Posterior cingulate gyrus (tissue), 11 donors: ENCODE measurements around the gene PRKCH.

ENCODE experiments used
- DNase-seq, 10 donors: peaks; one replicate each; pipeline versions ENCODE4 v3.0.0 to v3.0.0-alpha.2; 2020 to 2021; ENCODE audit warnings: mixed read lengths in 3 of 10
- intact Hi-C: fragments of 100-400 bp; cut with DNase I; formaldehyde crosslinking; loops from one replicate; pipeline ENCODE4 v1.15.1; 2023

PRKCH gene

DNA sequence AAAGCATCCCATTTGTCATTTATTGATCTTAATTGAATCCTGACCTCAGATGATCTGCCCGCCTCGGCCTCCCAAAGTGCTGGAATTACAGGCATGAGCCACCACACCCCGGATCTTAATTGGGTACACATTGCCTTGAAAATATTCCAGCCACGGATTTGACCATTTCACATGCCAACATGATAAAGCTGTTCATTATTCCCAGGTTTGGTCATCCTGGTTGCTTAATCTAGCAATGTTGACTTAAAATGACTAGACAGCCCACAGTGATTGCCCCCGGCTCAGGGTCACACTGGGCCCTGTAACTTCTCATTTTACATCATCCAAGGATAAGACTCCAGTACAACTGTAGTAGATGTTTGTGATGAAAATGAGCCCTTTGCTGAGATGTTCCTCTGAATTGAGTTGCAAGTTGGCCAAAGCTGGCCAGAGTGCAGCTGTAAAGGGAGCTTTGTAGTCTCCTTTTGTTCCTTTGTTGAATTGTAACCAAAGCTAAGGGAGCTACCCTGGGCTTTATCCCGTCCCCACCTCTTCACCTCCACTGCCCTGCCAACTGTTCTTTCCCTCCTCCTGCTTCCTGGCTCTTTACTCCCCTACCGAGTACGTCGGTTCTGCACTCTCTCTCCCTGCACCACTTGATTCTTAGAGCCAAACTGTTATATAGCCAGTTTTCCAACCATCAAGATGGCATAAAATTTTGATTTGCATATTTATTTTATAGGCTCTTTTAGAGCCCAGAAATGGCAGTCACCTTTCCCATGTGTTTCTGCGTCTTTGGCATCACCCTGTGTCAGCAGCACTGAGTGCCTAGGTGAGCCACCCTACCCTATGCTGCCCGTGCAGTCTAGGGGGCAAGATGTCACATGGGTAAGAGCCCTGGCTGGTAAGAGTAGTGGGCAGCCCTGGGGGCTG, 232.6 kb downstream of the PRKCH start:
- DNase-seq, result peak in 1 of 10 donors; percentile 22
- intact Hi-C loops, result no loop called here

DNA sequence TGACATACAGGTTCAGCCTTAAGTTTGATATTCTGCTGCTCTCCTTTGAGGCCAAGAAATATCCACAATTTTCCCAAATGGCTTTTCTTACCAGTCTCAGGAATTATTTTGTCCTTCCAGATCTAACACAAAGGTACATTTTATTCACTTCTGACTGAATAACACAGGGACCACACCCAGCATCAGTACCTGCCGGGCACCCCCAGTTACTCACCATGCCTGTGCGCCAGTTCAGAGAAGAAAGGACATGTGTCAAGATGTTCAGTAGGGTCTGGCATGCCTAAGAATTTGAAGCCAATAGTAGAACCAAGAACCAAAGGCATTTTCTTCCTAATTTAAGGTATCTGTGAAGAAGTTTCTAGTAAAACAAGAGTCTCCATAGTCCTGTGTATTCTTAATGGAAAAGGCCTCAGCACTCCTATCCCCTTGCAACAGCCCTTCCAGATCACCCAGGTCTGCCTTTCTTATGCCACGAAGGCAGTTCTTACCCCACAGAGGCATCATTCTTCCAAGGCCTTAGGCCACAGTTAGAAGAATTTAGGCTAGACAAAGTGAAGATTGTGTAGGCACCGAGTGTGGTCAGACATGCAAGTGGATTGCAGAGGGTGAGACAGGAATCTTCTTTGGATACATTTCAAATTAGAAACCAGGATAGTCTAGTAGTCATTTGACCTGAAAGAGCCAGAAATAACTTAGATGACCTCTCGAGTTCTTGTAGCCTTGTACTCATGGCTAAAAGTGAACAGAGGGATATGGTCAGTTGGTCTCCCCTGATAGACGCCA, 233.9 kb downstream of the PRKCH start:
- intact Hi-C loops, result no loop called here
- peak in 1 of 10 donors; percentile 57 for DNase-seq

GRCh38 chr14:61556455-61556854, 235.1 kb downstream of the PRKCH start:
- intact Hi-C loops, result no loop called here

DNA sequence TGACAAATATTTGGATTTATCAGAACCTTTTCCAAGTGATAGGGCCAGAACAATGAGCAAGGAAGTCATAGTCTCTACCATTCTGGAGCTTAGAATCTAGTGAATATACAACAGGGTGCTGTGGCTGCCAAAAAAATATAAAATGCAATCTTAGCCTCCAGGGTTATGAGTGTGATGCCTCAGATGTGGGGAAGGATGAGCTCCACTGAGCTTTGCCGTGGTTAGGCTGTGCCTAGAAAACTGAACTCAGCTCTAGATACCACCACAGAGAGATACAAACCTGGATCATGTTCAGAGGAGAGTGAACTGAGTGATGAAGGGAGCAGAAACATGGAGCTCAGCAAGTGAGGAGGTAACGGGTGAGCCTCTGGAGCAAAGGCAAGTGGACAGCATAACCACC, 235.9 kb downstream of the PRKCH start:
- DNase-seq, result no peak
- intact Hi-C loops, result no loop called here

More at GRCh38 chr14:61556455-61556854, 235.1 kb downstream of the PRKCH start:
- DNase-seq, result no peak

DNA sequence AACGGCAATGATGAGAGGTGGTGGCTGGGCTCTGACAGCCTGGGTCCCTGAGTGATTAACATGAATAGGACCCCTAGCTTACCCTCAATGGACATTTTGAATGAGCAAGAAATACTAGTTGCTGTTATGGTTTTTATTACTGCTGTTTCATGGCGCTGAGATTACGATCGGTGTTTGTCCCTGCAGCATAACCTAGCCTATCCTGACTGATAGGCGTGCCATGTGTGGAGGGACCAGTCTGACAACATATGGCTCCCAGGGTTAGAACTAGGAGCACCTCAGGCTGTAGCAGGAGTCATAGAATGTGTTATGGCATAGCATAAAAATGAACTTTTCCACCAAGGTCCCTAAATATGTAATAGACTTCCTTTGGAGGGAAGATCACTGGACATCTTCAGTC, 236.5 kb downstream of the PRKCH start:
- DNase-seq, result no peak
- intact Hi-C loops, result no loop called here

DNA sequence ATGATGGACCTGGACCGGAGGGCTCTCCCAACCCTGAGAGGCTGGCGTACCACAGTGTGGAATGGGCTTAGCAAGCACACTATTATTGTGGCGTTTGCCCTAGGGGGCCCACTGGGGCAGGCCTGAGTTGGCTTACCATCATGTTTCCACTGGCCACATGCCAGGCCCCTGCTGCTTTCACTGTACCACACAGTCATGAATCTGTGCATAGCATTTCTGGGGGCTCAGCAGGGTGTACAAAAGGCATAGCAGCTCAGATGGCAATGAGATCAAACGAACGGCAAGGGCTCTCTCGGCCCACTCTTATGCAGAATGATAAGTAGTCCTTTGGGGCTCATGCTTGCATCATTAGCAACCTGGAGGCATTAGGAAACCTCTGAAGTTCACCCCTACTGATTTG, 236.9 kb downstream of the PRKCH start:
- intact Hi-C loops, result no loop called here
- no peak for DNase-seq

GRCh38 chr14:61559641-61560201, 238.3 kb downstream of the PRKCH start:
- intact Hi-C loops, result no loop called here
- no peak for DNase-seq

DNA sequence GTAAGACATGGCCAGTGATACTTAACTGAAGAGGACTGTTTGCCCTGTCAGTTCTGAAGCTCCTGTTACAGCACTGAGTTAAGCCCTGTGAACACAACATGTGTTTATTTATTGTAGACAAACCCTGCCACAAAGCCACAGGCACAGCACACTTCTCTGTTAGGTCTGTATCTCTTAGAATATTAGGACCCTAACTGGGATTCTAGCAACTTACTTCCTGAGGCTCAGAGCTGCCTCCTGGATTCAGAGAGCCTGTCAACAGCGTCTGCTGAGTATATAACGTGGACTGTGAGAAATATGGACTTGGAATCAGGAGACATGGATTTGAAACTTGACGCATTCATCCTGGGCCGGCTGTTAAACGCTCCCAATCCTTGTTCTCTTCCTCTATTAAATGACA, 238.9 kb downstream of the PRKCH start:
- DNase-seq, result no peak
- intact Hi-C loops, result no loop called here

DNA sequence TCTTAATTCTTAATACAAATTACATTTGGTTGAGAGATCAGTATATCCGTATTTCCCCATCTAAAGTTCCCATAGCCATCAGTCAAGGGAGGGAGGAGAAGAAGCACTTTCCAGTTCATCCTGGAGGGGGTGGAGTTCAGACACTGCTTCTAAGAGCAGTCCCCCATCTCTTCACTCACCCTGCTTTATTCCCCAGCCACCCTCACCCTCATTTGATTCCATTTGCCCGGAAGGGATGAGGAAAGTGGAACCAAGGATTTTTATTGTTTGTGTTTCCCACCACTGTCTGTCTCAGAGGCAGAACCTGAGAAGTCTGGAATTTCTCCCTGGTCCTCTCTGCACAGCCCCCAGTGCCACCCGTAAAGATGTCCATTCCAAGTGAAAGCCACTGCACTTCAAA, 239.7 kb downstream of the PRKCH start:
- no peak for DNase-seq
- intact Hi-C loops, result no loop called here

DNA sequence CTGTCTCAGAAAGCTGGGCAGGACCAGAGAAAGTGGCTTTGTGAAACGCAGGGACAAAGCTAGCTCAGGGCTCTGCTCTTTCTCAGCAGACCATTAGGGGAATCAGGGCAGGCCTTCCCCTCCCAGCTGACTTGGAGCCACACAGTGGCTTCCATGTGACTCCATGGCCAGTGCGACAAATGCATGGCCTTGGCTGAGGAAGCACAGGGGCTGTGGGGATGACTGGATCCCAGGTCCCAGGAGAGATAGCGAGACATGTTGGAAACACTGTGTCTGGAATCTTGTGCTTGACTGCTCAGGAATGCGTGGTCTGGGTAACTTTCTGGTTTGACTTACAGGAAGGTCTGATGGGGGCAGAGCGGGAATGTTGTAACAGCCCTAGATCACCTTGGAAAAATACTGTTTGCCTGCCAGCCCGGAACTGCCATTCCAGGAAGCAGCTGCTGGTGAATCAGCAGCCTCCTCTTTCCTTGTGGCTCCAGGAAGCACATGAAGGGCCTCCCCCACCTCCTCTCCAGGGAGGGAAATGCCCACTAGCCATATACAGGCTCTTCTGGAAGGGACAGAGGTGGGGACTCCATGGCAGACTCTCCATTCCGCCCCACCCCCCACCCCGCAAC, 240.4 kb downstream of the PRKCH start:
- no peak for DNase-seq
- intact Hi-C loops, result no loop called here

- no peak for DNase-seq
- intact Hi-C loops, result no loop called here
Measured at GRCh38 chr14:61562321-61563161, 241.2 kb downstream of the PRKCH start.

DNA sequence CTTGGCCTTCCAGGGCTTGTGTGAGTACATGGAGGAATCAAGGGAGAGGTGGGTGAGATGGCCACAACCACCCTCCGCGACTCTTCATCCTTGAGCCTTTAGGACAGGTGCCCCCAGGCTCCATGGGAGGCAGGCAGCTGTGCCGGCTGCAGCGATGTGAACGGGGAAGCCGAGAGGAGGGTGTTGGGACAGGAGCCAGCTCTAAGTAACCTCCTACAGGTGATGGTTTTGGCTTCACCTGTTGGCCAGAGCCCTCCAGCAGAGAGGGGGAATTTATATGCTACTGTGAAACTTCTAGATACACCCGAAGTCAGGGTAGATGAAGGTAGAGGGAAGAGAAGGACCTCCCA, 241.8 kb downstream of the PRKCH start:
- DNase-seq, result no peak
- intact Hi-C loops, result no loop called here

- no peak for DNase-seq
- intact Hi-C loops, result no loop called here
Measured at GRCh38 chr14:61563880-61564617, 242.7 kb downstream of the PRKCH start.

DNA sequence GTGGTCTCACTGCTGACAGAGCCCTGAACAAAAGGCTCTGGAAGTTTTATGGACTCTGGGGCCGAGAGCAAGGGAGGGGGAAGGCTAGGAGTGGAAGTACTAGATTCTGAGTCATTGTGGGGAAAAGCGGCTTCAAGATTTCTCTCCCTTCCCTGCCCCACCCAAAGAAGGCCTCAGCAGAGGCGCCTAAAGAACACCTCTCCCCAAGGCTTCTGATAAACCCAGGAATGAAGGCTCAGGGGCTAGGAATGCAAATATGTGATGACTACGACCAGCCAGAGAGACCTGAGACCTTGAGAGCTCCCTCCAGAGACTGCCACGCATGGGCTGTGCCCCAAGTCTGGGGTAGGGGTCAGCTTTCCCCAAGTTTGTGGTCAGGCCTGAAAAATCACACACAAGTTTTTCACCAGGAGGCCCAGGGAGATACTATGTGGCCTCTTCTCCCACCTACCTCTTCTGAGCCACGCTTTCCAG, 243.3 kb downstream of the PRKCH start:
- no peak for DNase-seq
- intact Hi-C loops, result no loop called here

GRCh38 chr14:61565181-61565580, 243.8 kb downstream of the PRKCH start:
- DNase-seq, result no peak
- intact Hi-C loops, result no loop called here

- intact Hi-C loops, result no loop called here
Measured at GRCh38 chr14:61565836-61566536, 244.6 kb downstream of the PRKCH start.

GRCh38 chr14:61566537-61567225, 245.3 kb downstream of the PRKCH start:
- intact Hi-C loops, result no loop called here
- no peak for DNase-seq

More at GRCh38 chr14:61565836-61566536, 244.6 kb downstream of the PRKCH start:
- DNase-seq, result no peak
